ENCODE data around the gene ANGEL2. TPM values are rescaled to one million over a fixed set of nuclear protein-coding genes. Genes with fewer than 3 reads are reported as not detected.

The ANGEL2 gene
- total RNA-seq, 1 experiment from 2014 or later = 25.5 TPM

GRCh38 chr1:212944229-212944901 lies 71.3 kb downstream of the ANGEL2 start:
- H2AFZ ChIP-seq (ENCODE audit: low read depth, low read length, poor library complexity, severe bottlenecking) = no peak overlapping the region
- no peaks in the 10 kb centered on the region for H3K79me2 ChIP-seq (ENCODE audit: insufficient read depth, low read length)
- H3K27ac ChIP-seq (ENCODE audit: low read depth, low read length) = no peak overlapping the region
- CTCF ChIA-PET = no interaction called here
- no peak overlapping the region for H3K4me3 ChIP-seq (replicated peaks in 1 of 2; ENCODE audit: low read depth in 1 of 2, low read length in 2 of 2)
- no peak for TF ChIP-seq EZH2phosphoT487 (IDR thresholded peaks at IDR 0.05; ENCODE audit: borderline replicate concordance)
- no peak for TF ChIP-seq CEBPB (IDR thresholded peaks at IDR 0.05; ENCODE audit: low read depth)
- no peak for TF ChIP-seq POLR2A (IDR thresholded peaks at IDR 0.05; ENCODE audit: borderline replicate concordance, extremely low read depth, insufficient read depth, insufficient read length)
- TF ChIP-seq ZBTB33 (IDR thresholded peaks at IDR 0.05; ENCODE audit: extremely low read depth, insufficient replicate concordance, low read length) = no peak
- no peak for TF ChIP-seq YY1 (IDR thresholded peaks at IDR 0.05; ENCODE audit: extremely low read depth, insufficient replicate concordance, low read depth, low read length)
- TF ChIP-seq MAX (IDR thresholded peaks at IDR 0.05) = no peak
- TF ChIP-seq EGR1 (IDR thresholded peaks at IDR 0.05; ENCODE audit: low read depth) = no peak
- TF ChIP-seq CTCF (IDR thresholded peaks at IDR 0.05 in 2 of 3, conservative IDR thresholded peaks at IDR 0.05 in 1 of 3; ENCODE audit: borderline replicate concordance in 1 of 3, insufficient read depth in 1 of 3, low read depth in 2 of 3, low read length in 2 of 3) = no peak
- no peak for TF ChIP-seq CBX3 (IDR thresholded peaks at IDR 0.05; ENCODE audit: low read depth)
- TF ChIP-seq ELF1 (IDR thresholded peaks at IDR 0.05; ENCODE audit: borderline replicate concordance, low read depth) = no peak
- no peak for TF ChIP-seq REST (IDR thresholded peaks at IDR 0.05; ENCODE audit: low read depth)
- no peak for TF ChIP-seq EZH2 (IDR thresholded peaks at IDR 0.05)
- TF ChIP-seq RAD21 (IDR thresholded peaks at IDR 0.05; ENCODE audit: low read depth) = no peak
- no TSS peak for BruUV-seq (replicated peaks)
- H3K4me1 ChIP-seq (ENCODE audit: control insufficient read depth in 1 of 2, insufficient read depth in 2 of 2, low read length in 2 of 2) = no peaks in the 10 kb centered on the region
- no peaks in the 10 kb centered on the region for H3K9me2 ChIP-seq (ENCODE audit: insufficient read depth)
- H3K9ac ChIP-seq (ENCODE audit: low read length) = no peak overlapping the region
- H4K20me1 ChIP-seq (ENCODE audit: insufficient read depth) = no peaks in the 10 kb centered on the region
- intact Hi-C loops (cut with micrococcal nuclease) = no loop called here
- no peaks in the 10 kb centered on the region for H3K36me3 ChIP-seq (ENCODE audit: control insufficient read depth in 1 of 2, insufficient read depth in 2 of 2, low read length in 2 of 2)
- H3K4me2 ChIP-seq (ENCODE audit: low read length) = no peak overlapping the region
- ATAC-seq = no peak
- RAD21 ChIA-PET (ENCODE audit: low non-redundant PET in 1 of 2, low total read pairs in 2 of 2, uncharacterized antibody in 2 of 2, unreplicated experiment in 2 of 2) = no interaction called here
- POLR2A ChIA-PET = no interaction called here
- DNase-seq (ENCODE audit: low read depth, low spot score) = no peak
- H3K27me3 ChIP-seq (ENCODE audit: insufficient read depth, low read length) = no peaks in the 10 kb centered on the region
- H3K9me3 ChIP-seq (ENCODE audit: control insufficient read depth in 1 of 2, insufficient read depth in 1 of 2, low read depth in 1 of 2, low read length in 2 of 2) = no peaks in the 10 kb centered on the region

Measured in HCT116 (cell line).